Measurements from ENCODE around the gene FBXO2.

FBXO2 gene

GRCh38 chr1:11602424-11602823, 51.8 kb downstream of the FBXO2 start:
- ATAC-seq, result no peak
- TF ChIP-seq ESRRG (CRISPR knock-in tag; IDR thresholded peaks at IDR 0.05), result no peak
- TF ChIP-seq, protein P1, sequence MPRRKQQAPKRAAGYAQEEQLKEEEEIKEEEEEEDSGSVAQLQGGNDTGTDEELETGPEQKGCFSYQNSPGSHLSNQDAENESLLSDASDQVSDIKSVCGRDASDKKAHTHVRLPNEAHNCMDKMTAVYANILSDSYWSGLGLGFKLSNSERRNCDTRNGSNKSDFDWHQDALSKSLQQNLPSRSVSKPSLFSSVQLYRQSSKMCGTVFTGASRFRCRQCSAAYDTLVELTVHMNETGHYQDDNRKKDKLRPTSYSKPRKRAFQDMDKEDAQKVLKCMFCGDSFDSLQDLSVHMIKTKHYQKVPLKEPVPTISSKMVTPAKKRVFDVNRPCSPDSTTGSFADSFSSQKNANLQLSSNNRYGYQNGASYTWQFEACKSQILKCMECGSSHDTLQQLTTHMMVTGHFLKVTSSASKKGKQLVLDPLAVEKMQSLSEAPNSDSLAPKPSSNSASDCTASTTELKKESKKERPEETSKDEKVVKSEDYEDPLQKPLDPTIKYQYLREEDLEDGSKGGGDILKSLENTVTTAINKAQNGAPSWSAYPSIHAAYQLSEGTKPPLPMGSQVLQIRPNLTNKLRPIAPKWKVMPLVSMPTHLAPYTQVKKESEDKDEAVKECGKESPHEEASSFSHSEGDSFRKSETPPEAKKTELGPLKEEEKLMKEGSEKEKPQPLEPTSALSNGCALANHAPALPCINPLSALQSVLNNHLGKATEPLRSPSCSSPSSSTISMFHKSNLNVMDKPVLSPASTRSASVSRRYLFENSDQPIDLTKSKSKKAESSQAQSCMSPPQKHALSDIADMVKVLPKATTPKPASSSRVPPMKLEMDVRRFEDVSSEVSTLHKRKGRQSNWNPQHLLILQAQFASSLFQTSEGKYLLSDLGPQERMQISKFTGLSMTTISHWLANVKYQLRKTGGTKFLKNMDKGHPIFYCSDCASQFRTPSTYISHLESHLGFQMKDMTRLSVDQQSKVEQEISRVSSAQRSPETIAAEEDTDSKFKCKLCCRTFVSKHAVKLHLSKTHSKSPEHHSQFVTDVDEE (CRISPR knock-in tag; IDR thresholded peaks at IDR 0.05), result no peak

DNA sequence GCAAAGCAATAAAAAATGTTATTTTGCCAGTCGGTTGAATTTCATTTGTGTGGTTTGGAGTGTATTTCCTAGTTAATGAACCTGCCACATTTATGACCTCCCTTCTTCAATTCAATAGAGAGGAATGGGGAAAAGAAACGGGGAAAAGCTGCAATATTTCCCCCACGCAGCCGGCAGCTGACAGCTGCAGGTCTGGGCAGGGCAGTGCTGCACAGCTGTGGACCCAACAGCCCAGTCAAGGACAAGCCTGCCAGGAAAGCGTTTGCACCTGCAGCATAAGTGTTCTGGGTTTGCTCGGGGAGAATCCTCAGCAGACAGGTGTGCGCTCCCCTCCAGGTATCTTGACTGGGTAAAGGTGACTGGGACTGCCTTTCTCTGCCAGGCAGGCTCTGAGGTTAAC, 53.4 kb downstream of the FBXO2 start:
- ATAC-seq, result no peak
- no peak for TF ChIP-seq POU6F1 (CRISPR knock-in tag; IDR thresholded peaks at IDR 0.05; ENCODE audit: borderline replicate concordance, low read depth)
- TF ChIP-seq OSR1 (CRISPR knock-in tag; IDR thresholded peaks at IDR 0.05), result no peak
- no peak for TF ChIP-seq GLIS3 (CRISPR knock-in tag; IDR thresholded peaks at IDR 0.05)
- TF ChIP-seq RARB (CRISPR knock-in tag; IDR thresholded peaks at IDR 0.05), result no peak
- no peak for TF ChIP-seq BACH2 (CRISPR knock-in tag; IDR thresholded peaks at IDR 0.05; ENCODE audit: borderline replicate concordance)
- no peak for TF ChIP-seq PPARA (CRISPR knock-in tag; IDR thresholded peaks at IDR 0.05; ENCODE audit: borderline replicate concordance)
- TF ChIP-seq, protein P2, sequence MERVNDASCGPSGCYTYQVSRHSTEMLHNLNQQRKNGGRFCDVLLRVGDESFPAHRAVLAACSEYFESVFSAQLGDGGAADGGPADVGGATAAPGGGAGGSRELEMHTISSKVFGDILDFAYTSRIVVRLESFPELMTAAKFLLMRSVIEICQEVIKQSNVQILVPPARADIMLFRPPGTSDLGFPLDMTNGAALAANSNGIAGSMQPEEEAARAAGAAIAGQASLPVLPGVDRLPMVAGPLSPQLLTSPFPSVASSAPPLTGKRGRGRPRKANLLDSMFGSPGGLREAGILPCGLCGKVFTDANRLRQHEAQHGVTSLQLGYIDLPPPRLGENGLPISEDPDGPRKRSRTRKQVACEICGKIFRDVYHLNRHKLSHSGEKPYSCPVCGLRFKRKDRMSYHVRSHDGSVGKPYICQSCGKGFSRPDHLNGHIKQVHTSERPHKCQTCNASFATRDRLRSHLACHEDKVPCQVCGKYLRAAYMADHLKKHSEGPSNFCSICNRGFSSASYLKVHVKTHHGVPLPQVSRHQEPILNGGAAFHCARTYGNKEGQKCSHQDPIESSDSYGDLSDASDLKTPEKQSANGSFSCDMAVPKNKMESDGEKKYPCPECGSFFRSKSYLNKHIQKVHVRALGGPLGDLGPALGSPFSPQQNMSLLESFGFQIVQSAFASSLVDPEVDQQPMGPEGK (CRISPR knock-in tag; IDR thresholded peaks at IDR 0.05; ENCODE audit: borderline replicate concordance), result no peak
- TF ChIP-seq ZNF565 (CRISPR knock-in tag; conservative IDR thresholded peaks at IDR 0.05; ENCODE audit: low read depth), result no peak

DNA sequence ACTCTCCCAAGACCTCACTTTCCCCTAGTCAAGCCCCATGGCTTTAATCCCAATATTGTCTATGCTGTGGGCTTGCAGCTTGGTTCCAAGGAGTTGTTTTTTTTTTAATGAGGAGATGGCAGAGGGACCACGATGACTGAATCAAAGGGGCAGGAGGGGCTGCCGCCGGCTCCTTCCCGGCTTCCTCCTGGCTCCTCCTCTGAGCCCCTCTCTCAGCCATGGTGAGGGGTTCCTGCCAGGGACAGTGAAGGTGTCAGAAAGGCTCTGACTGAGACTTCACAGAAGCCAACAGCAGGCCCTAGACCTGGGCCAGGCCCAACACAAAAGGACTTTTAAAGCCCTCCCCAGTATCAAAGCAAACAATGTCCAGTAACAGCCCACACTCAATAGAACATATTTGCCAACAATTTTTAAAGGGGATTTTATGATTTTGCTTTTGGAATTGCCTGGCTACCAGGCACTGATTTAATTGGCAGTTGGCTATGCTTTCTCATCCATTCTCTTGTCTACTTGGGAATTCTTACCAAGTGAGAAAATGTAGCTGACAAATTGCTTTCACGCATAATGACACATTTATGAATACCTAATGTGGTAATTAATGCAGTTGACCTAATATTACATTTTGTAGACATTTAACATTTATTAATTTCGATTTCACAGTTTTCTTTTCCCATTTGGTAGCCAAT, 54.2 kb downstream of the FBXO2 start:
- TF ChIP-seq ZNF565 (CRISPR knock-in tag; conservative IDR thresholded peaks at IDR 0.05; ENCODE audit: low read depth) (no peak), SNAI2 (CRISPR knock-in tag; IDR thresholded peaks at IDR 0.05) (no peak), BACH2 (CRISPR knock-in tag; IDR thresholded peaks at IDR 0.05; ENCODE audit: borderline replicate concordance) (no peak), RARB (CRISPR knock-in tag; IDR thresholded peaks at IDR 0.05) (no peak), ZFP3 (CRISPR knock-in tag; IDR thresholded peaks at IDR 0.05) (no peak), OSR1 (CRISPR knock-in tag; IDR thresholded peaks at IDR 0.05) (no peak), ZC3H10 (CRISPR knock-in tag; IDR thresholded peaks at IDR 0.05) (no peak), CSDC2 (CRISPR knock-in tag; IDR thresholded peaks at IDR 0.05) (no peak), ISL1 (CRISPR knock-in tag; IDR thresholded peaks at IDR 0.05) (no peak), ARNTL (CRISPR knock-in tag; IDR thresholded peaks at IDR 0.05; ENCODE audit: borderline replicate concordance, low read depth) (no peak), ZFP30 (CRISPR knock-in tag; IDR thresholded peaks at IDR 0.05) (no peak), PPARA (CRISPR knock-in tag; IDR thresholded peaks at IDR 0.05; ENCODE audit: borderline replicate concordance) (no peak), ZNF70 (CRISPR knock-in tag; IDR thresholded peaks at IDR 0.05) (no peak), TCF4 (CRISPR knock-in tag; IDR thresholded peaks at IDR 0.05; ENCODE audit: borderline replicate concordance) (no peak)
- TF ChIP-seq, protein P1 (CRISPR knock-in tag; IDR thresholded peaks at IDR 0.05), result no peak
- TF ChIP-seq, protein P2 (CRISPR knock-in tag; IDR thresholded peaks at IDR 0.05; ENCODE audit: borderline replicate concordance), result no peak
- TF ChIP-seq, protein P3, sequence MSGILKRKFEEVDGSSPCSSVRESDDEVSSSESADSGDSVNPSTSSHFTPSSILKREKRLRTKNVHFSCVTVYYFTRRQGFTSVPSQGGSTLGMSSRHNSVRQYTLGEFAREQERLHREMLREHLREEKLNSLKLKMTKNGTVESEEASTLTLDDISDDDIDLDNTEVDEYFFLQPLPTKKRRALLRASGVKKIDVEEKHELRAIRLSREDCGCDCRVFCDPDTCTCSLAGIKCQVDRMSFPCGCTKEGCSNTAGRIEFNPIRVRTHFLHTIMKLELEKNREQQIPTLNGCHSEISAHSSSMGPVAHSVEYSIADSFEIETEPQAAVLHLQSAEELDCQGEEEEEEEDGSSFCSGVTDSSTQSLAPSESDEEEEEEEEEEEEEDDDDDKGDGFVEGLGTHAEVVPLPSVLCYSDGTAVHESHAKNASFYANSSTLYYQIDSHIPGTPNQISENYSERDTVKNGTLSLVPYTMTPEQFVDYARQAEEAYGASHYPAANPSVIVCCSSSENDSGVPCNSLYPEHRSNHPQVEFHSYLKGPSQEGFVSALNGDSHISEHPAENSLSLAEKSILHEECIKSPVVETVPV (CRISPR knock-in tag; IDR thresholded peaks at IDR 0.05), result no peak
- ATAC-seq, result no peak
